PC-3 (cell line): Measurements from ENCODE around the gene RMDN2. TPM values are rescaled to one million over a fixed set of nuclear protein-coding genes. Genes with fewer than 3 reads are reported as not detected.

Experiments used
- ATAC-seq: fragments of 200-7000 bp; cut with Tn5 transposase; 2 replicates; pipeline ENCODE4 v1.9.1; 2020; ENCODE audit warnings: mild to moderate bottlenecking, moderate library complexity
- BruUV-seq: library from RNA; stranded (reverse); fragments of 400-500 nt; replicated peaks from 2 replicates; lab custom pipeline; 2021; lab: Mats Ljungman, UMichigan
- CTCF ChIA-PET: fragments of 300-600 bp; sonication (Branson Sonifier 250); formaldehyde crosslinking; loops from one replicate; lab custom pipeline; 2022; ENCODE audit warnings: antibody characterized with exemption; lab: Charles Lee
- POLR2A ChIA-PET: fragments of 300-600 bp; sonication (Branson Sonifier 250); formaldehyde crosslinking; loops from one replicate; lab custom pipeline; 2022; ENCODE audit warnings: antibody characterized with exemption; ENCODE audit not compliant: unreplicated experiment; lab: Charles Lee
- DNase-seq: peaks from one replicate; pipeline ENCODE4 v3.0.0-alpha.2; 2015
- H2AFZ ChIP-seq: fragments of 300-600 bp; sonication (generic); 2 replicates; pipeline ENCODE4 v1.6.0; 2016; ENCODE audit warnings: antibody characterized with exemption, low read length
- H3F3A ChIP-seq: fragments of 300-600 bp; sonication (generic); one replicate; pipeline ENCODE4 v1.6.0; 2017; ENCODE audit warnings: antibody characterized with exemption, low read length, control low read depth, mild to moderate bottlenecking; ENCODE audit not compliant: unreplicated experiment
- H3K27ac ChIP-seq: fragments of 300-600 bp; sonication (generic); 2 replicates; pipeline ENCODE4 v1.5.1; 2016; ENCODE audit warnings: mild to moderate bottlenecking, low read length
- H3K27me3 ChIP-seq: fragments of 300-600 bp; sonication (generic); 2 replicates; pipeline ENCODE4 v1.6.1; 2016; ENCODE audit warnings: low read length, mixed read lengths
- H3K36me3 ChIP-seq: fragments of 300-600 bp; sonication (generic); 2 replicates; pipeline ENCODE4 v1.6.1; 2016; ENCODE audit warnings: low read depth, mixed run types, low read length, mixed read lengths
- H3K4me1 ChIP-seq: fragments of 300-600 bp; sonication (generic); 2 replicates; pipeline ENCODE4 v1.5.1; 2016; ENCODE audit warnings: low read length; ENCODE audit not compliant: insufficient read depth
- H3K4me2 ChIP-seq: fragments of 300-600 bp; sonication (generic); 2 replicates; pipeline ENCODE4 v1.6.0; 2016; ENCODE audit warnings: low read length
- H3K4me3 ChIP-seq: fragments of 300-600 bp; sonication (generic); 2 replicates; pipeline ENCODE4 v1.5.1; 2016; ENCODE audit warnings: mild to moderate bottlenecking, low read length, mixed read lengths
- H3K79me2 ChIP-seq: fragments of 300-600 bp; sonication (generic); 2 replicates; pipeline ENCODE4 v1.6.1; 2017; ENCODE audit warnings: low read length, mixed read lengths
- H3K9ac ChIP-seq: fragments of 300-600 bp; sonication (generic); 2 replicates; pipeline ENCODE4 v1.6.0; 2016; ENCODE audit warnings: mild to moderate bottlenecking, low read length
- H3K9me2 ChIP-seq: fragments of 300-600 bp; sonication (generic); replicated peaks from 2 replicates; pipeline ENCODE4 v1.6.1; 2016; ENCODE audit warnings: mixed run types, low read length, mixed read lengths
- H3K9me3 ChIP-seq: fragments of 300-600 bp; sonication (generic); 2 replicates; pipeline ENCODE4 v1.6.1; 2016; ENCODE audit warnings: low read length, mixed read lengths
- H4K20me1 ChIP-seq: fragments of 300-600 bp; sonication (generic); 2 replicates; pipeline ENCODE4 v1.6.1; 2016; ENCODE audit warnings: low read length, mixed read lengths
- EZH2 ChIP-seq: fragments of 300-600 bp; sonication (generic); IDR thresholded peaks from one replicate; pipeline ENCODE4 v1.6.1; 2017; ENCODE audit warnings: antibody characterized with exemption, mild to moderate bottlenecking, low read length; ENCODE audit not compliant: unreplicated experiment
- EZH2phosphoT487 ChIP-seq: fragments of 300-600 bp; sonication (generic); IDR thresholded peaks from 2 replicates; pipeline ENCODE4 v1.6.1; 2018; ENCODE audit warnings: mild to moderate bottlenecking, antibody characterized with exemption, low read length, borderline replicate concordance
- intact Hi-C: fragments of 100-400 bp; cut with micrococcal nuclease; formaldehyde crosslinking; loops from 2 replicates; pipeline ENCODE4 v1.9.0; 2023
- total RNA-seq: library from RNA; depleted of rRNA; stranded (reverse); fragments of >200 nt; gene quantifications from 2 replicates; pipeline ENCODE4 v1.2.3, GENCODE V29; 2014
- TF ChIP-seq, protein P1 (sequence below): fragments of 300-600 bp; sonication (generic); conservative IDR thresholded peaks from 2 replicates; pipeline ENCODE4 v1.5.1; 2017; ENCODE audit warnings: antibody characterized with exemption, low read depth, mild to moderate bottlenecking, low read length

The RMDN2 gene
- total RNA-seq, 1 experiment from 2014 or later: 2.6 TPM

DNA sequence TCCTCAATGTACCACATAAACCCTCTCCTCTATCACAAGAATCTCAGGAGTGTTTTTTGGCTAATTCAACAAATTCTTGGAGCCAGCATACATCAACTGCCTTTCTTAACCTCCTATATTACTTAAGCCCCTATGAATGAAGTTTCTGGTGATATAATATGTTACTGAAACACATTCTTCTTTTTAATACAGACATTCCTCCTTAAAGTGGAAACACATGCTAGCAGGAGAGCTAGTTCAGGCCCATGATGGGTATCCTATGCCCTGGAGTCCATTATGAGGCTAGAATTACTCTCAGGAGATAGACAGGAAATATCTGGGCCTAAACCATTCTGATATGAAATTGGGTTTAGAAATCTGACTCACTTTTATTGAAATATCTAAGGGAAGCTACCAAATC, 26.6 kb upstream of the RMDN2 start:
- no peaks in the 10 kb centered on the region for H3K9me2 ChIP-seq
- no peaks in the 10 kb centered on the region for H3K9me3 ChIP-seq
- no peaks in the 10 kb centered on the region for H3K36me3 ChIP-seq
- H3K79me2 ChIP-seq: no peaks in the 10 kb centered on the region
- H3K4me1 ChIP-seq: no peaks in the 10 kb centered on the region
- H3F3A ChIP-seq: no peaks in the 10 kb centered on the region
- ChIA-PET POLR2A (no interaction called here), CTCF (no interaction called here)
- H3K27ac ChIP-seq: no peak overlapping the region
- H3K27me3 ChIP-seq: no peaks in the 10 kb centered on the region
- no peak overlapping the region for H3K4me2 ChIP-seq
- ATAC-seq: no peak
- H2AFZ ChIP-seq: no peak overlapping the region
- DNase-seq: no peak
- H3K4me3 ChIP-seq: no peak overlapping the region
- no peak overlapping the region for H3K9ac ChIP-seq
- TF ChIP-seq EZH2 (no peak), EZH2phosphoT487 (no peak)
- TF ChIP-seq, protein P1, sequence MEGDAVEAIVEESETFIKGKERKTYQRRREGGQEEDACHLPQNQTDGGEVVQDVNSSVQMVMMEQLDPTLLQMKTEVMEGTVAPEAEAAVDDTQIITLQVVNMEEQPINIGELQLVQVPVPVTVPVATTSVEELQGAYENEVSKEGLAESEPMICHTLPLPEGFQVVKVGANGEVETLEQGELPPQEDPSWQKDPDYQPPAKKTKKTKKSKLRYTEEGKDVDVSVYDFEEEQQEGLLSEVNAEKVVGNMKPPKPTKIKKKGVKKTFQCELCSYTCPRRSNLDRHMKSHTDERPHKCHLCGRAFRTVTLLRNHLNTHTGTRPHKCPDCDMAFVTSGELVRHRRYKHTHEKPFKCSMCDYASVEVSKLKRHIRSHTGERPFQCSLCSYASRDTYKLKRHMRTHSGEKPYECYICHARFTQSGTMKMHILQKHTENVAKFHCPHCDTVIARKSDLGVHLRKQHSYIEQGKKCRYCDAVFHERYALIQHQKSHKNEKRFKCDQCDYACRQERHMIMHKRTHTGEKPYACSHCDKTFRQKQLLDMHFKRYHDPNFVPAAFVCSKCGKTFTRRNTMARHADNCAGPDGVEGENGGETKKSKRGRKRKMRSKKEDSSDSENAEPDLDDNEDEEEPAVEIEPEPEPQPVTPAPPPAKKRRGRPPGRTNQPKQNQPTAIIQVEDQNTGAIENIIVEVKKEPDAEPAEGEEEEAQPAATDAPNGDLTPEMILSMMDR: no peak
- H4K20me1 ChIP-seq: no peaks in the 10 kb centered on the region
- intact Hi-C loops: no loop called here
- no TSS peak for BruUV-seq

GRCh38 chr2:37902991-37903390, 22.1 kb upstream of the RMDN2 start:
- H3F3A ChIP-seq: no peaks in the 10 kb centered on the region
- no peak overlapping the region for H3K4me3 ChIP-seq
- no peak overlapping the region for H3K4me2 ChIP-seq
- no peak for DNase-seq
- TF ChIP-seq, protein P1: no peak
- no peak for TF ChIP-seq EZH2
- no peak for TF ChIP-seq EZH2phosphoT487
- BruUV-seq: no TSS peak
- CTCF ChIA-PET: no interaction called here
- H3K79me2 ChIP-seq: no peaks in the 10 kb centered on the region
- POLR2A ChIA-PET: no interaction called here
- intact Hi-C loops: no loop called here
- H4K20me1 ChIP-seq: no peaks in the 10 kb centered on the region
- H3K4me1 ChIP-seq: no peaks in the 10 kb centered on the region
- no peak overlapping the region for H2AFZ ChIP-seq
- no peaks in the 10 kb centered on the region for H3K27me3 ChIP-seq
- no peaks in the 10 kb centered on the region for H3K9me2 ChIP-seq
- no peak for ATAC-seq
- no peaks in the 10 kb centered on the region for H3K36me3 ChIP-seq
- no peaks in the 10 kb centered on the region for H3K9me3 ChIP-seq
- H3K9ac ChIP-seq: no peak overlapping the region
- no peak overlapping the region for H3K27ac ChIP-seq

DNA sequence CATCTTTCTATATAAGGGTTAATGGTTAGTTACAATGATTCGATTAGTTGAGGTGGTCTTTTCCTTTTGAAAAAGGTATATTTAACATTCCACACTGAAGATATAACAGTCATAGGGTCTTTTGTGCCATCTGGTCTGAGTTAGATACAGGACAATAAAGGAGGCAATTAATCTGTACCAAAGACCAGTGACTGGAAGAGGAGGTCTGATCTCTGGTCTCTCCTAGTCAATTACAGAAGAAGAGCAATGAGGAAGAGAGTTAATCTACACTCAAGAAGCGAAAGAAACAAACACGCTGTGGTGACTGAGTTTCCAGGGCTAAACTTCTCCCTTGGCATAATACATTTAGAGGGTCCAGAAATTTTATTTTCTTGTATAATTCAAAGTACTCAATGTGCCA, 20.7 kb upstream of the RMDN2 start:
- no peak overlapping the region for H3K4me2 ChIP-seq
- ChIA-PET POLR2A (no interaction called here), CTCF (no interaction called here)
- H3K27ac ChIP-seq: no peak overlapping the region
- H3K4me1 ChIP-seq: no peaks in the 10 kb centered on the region
- H3K79me2 ChIP-seq: no peaks in the 10 kb centered on the region
- H2AFZ ChIP-seq: no peak overlapping the region
- ATAC-seq (no peak), DNase-seq (no peak)
- H3K27me3 ChIP-seq: no peaks in the 10 kb centered on the region
- no peaks in the 10 kb centered on the region for H3K9me2 ChIP-seq
- no peaks in the 10 kb centered on the region for H3K36me3 ChIP-seq
- TF ChIP-seq, protein P1: no peak
- no peak for TF ChIP-seq EZH2phosphoT487
- TF ChIP-seq EZH2: no peak
- no peaks in the 10 kb centered on the region for H3K9me3 ChIP-seq
- no peaks in the 10 kb centered on the region for H4K20me1 ChIP-seq
- no TSS peak for BruUV-seq
- H3F3A ChIP-seq: no peaks in the 10 kb centered on the region
- H3K9ac ChIP-seq: no peak overlapping the region
- H3K4me3 ChIP-seq: no peak overlapping the region
- intact Hi-C loops: no loop called here
